ENCODE measurements around the gene WNT9B. TPM values are rescaled to one million over a fixed set of nuclear protein-coding genes. Genes with fewer than 3 reads are reported as not detected.

The WNT9B gene
- total and polyA plus RNA-seq, 2 experiments from 2014 or later: 2.4 to 2.6 TPM

GRCh38 chr17:46820592-46821450 is 30.6 kb upstream of the WNT9B start:
- no peaks in the 10 kb centered on the region for H3K9me3 ChIP-seq (ENCODE audit: low read depth)

DNA sequence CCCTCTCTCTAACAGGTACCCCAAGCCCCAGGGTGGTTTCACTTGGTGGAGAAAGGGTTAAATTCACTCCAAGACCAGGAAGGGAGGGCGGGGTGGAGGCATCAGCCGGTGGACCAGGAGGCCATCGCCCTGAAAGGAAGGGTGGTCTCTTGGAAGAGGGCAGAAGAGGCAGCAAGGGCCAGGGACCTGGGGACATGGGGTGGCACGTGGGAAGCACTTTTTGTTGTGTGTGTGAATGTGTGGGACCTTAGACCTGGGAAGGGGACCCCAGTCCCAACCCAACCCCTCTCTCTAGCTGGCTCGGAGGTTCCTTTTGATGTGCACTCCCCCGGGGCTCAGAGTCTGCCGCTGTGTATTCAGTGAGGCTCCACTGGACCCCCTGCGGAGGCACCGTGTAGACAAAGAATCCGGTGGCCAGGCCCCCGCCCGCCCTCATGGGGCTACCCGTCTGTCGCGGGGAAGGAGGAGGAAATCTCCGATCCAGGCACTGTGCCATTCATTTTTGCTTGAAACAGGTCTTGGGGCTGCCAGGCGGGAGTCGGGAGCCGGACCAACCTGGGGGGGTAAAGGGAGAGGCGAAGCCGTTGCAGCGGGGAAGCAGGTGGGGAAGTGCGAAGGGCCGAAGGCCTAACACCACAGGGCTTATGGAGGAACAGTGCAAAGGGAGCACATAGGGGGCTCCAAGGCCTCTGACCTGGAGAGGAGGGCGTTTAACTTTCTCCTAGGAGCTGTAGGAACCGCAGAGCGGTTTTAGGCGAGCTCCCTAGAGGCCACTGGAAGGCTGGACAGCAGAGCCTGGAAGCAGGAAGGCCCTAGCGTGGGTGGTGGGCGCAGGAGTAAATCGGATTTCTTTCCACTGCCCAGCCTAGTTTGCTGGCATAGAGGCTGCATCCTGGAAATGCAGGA is 29.6 kb upstream of the WNT9B start:
- Histone ChIP-seq H3K4me1 (ENCODE audit: insufficient read depth) (peaks cover 12% of the 10 kb centered on the region), H3K79me2 (no peaks in the 10 kb centered on the region), H3K27me3 (peaks cover 62% of the 10 kb centered on the region), H3K27ac (no peak overlapping the region), H4K20me1 (ENCODE audit: insufficient read depth, poor library complexity, severe bottlenecking) (no peaks in the 10 kb centered on the region), H3K4me2 (no peak overlapping the region), H3K36me3 (replicated peaks; ENCODE audit: insufficient read depth, low read depth) (no peaks in the 10 kb centered on the region), H3K9me2 (replicated peaks; ENCODE audit: insufficient read depth) (no peaks in the 10 kb centered on the region), H3K9me3 (ENCODE audit: low read depth) (no peaks in the 10 kb centered on the region), H3K4me3 (no peak overlapping the region), H2AFZ (no peak overlapping the region)
- no peak for DNase-seq (ENCODE audit: low spot score)
- TF ChIP-seq EZH2 (IDR thresholded peaks at IDR 0.05; ENCODE audit: borderline replicate concordance): peak; percentile 54
- no peak for TF ChIP-seq EZH2phosphoT487 (IDR thresholded peaks at IDR 0.05; ENCODE audit: low read depth, severe bottlenecking, unreplicated experiment)
- 24% methylated on average over 30 of the region's 31 CpGs for WGBS (ENCODE audit: low lambda C conversion rate, missing lambda C conversion rate)

More at GRCh38 chr17:46820592-46821450, 30.6 kb upstream of the WNT9B start:
- H3K79me2 ChIP-seq: no peaks in the 10 kb centered on the region
- peaks cover 12% of the 10 kb centered on the region for H3K4me1 ChIP-seq (ENCODE audit: insufficient read depth)
- H2AFZ ChIP-seq: no peak overlapping the region
- H3K4me3 ChIP-seq: no peak overlapping the region
- WGBS (ENCODE audit: low lambda C conversion rate, missing lambda C conversion rate): 55% methylated on average over 13 of the region's 13 CpGs
- H3K4me2 ChIP-seq: no peak overlapping the region
- no peak for DNase-seq (ENCODE audit: low spot score)
- TF ChIP-seq EZH2phosphoT487 (IDR thresholded peaks at IDR 0.05; ENCODE audit: low read depth, severe bottlenecking, unreplicated experiment): no peak
- no peak for TF ChIP-seq CTCF (IDR thresholded peaks at IDR 0.05; ENCODE audit: poor library complexity)
- TF ChIP-seq EZH2 (IDR thresholded peaks at IDR 0.05; ENCODE audit: borderline replicate concordance): no peak
- H3K9me2 ChIP-seq (replicated peaks; ENCODE audit: insufficient read depth): no peaks in the 10 kb centered on the region
- H3K36me3 ChIP-seq (replicated peaks; ENCODE audit: insufficient read depth, low read depth): no peaks in the 10 kb centered on the region
- H3K27me3 ChIP-seq: peaks cover 68% of the 10 kb centered on the region
- H3K27ac ChIP-seq: no peak overlapping the region
- H4K20me1 ChIP-seq (ENCODE audit: insufficient read depth, poor library complexity, severe bottlenecking): no peaks in the 10 kb centered on the region

GRCh38 chr17:46822388-46822921 is 28.9 kb upstream of the WNT9B start:
- peaks cover 55% of the 10 kb centered on the region for H3K27me3 ChIP-seq
- H2AFZ ChIP-seq: no peak overlapping the region
- WGBS (ENCODE audit: low lambda C conversion rate, missing lambda C conversion rate): 52% methylated on average over 35 of the region's 35 CpGs
- H3K36me3 ChIP-seq (replicated peaks; ENCODE audit: insufficient read depth, low read depth): no peaks in the 10 kb centered on the region
- no peaks in the 10 kb centered on the region for H3K9me2 ChIP-seq (replicated peaks; ENCODE audit: insufficient read depth)
- TF ChIP-seq CTCF (IDR thresholded peaks at IDR 0.05; ENCODE audit: poor library complexity) (peak; percentile 42), EZH2phosphoT487 (IDR thresholded peaks at IDR 0.05; ENCODE audit: low read depth, severe bottlenecking, unreplicated experiment) (no peak), EZH2 (IDR thresholded peaks at IDR 0.05; ENCODE audit: borderline replicate concordance) (no peak)
- H3K4me3 ChIP-seq: no peak overlapping the region
- no peak overlapping the region for H3K4me2 ChIP-seq
- peaks cover 12% of the 10 kb centered on the region for H3K4me1 ChIP-seq (ENCODE audit: insufficient read depth)
- no peak overlapping the region for H3K27ac ChIP-seq
- no peaks in the 10 kb centered on the region for H3K79me2 ChIP-seq
- DNase-seq (ENCODE audit: low spot score): no peak
- no peaks in the 10 kb centered on the region for H4K20me1 ChIP-seq (ENCODE audit: insufficient read depth, poor library complexity, severe bottlenecking)
- H3K9me3 ChIP-seq (ENCODE audit: low read depth): no peaks in the 10 kb centered on the region

Data from hepatocyte (in vitro differentiated cells).